MCF 10A (cell line): ENCODE results near the gene PLA2G5. TPM values are rescaled to one million over a fixed set of nuclear protein-coding genes. Genes with fewer than 3 reads are reported as not detected.

Source experiments
- BruUV-seq: library from RNA; stranded (reverse); fragments of 400-500 nt; replicated peaks from 2 replicates; lab custom pipeline; 2021; lab: Mats Ljungman, UMichigan
- CTCF ChIA-PET: fragments of 300-600 bp; sonication (Branson Sonifier 250); formaldehyde crosslinking; extraction: SDS; loops from one replicate; lab custom pipeline; 2021; ENCODE audit warnings: antibody characterized with exemption, inconsistent platforms; lab: Yijun Ruan, JAX
- POLR2A ChIA-PET: fragments of 300-600, 350-650 bp; sonication (Branson Sonifier 250); formaldehyde crosslinking; extraction: SDS; loops from one replicate; lab custom pipeline; 2020; ENCODE audit warnings: antibody characterized with exemption, inconsistent platforms; lab: Yijun Ruan, JAX
- DNase-seq: peaks from one replicate; pipeline ENCODE4 v3.0.0-alpha.2; 2018; ENCODE audit not compliant: unreplicated experiment
- H3K27ac Mint-ChIP-seq: one replicate; pipeline ENCODE4 v1.8.0; 2022; ENCODE audit warnings: mild to moderate bottlenecking, low read depth, mixed read lengths; ENCODE audit not compliant: unreplicated experiment
- H3K27me3 Mint-ChIP-seq: one replicate; pipeline ENCODE4 v1.8.0; 2022; ENCODE audit warnings: mixed read lengths; ENCODE audit not compliant: insufficient read depth, unreplicated experiment
- H3K36me3 Mint-ChIP-seq: one replicate; pipeline ENCODE4 v1.8.0; 2022; ENCODE audit warnings: mild to moderate bottlenecking, moderate library complexity, mixed read lengths; ENCODE audit not compliant: insufficient read depth, unreplicated experiment
- H3K4me1 Mint-ChIP-seq: one replicate; pipeline ENCODE4 v1.8.0; 2022; ENCODE audit warnings: mixed read lengths; ENCODE audit not compliant: insufficient read depth, unreplicated experiment
- H3K4me3 Mint-ChIP-seq: one replicate; pipeline ENCODE4 v1.8.0; 2022; ENCODE audit warnings: mild to moderate bottlenecking, moderate library complexity, mixed read lengths; ENCODE audit not compliant: unreplicated experiment
- H3K9me3 Mint-ChIP-seq: one replicate; pipeline ENCODE4 v1.8.0; 2022; ENCODE audit warnings: mixed read lengths; ENCODE audit not compliant: unreplicated experiment
- intact Hi-C: fragments of 100-400 bp; cut with micrococcal nuclease; formaldehyde crosslinking; loops from 2 replicates; pipeline ENCODE4 v1.14.1; 2022
- total RNA-seq: library from RNA; stranded (reverse); gene quantifications from 2 replicates; pipeline ENCODE4 v1.2.3, GENCODE V29; 2022
- TF ChIP-seq, protein P1 (sequence below): fragments of 200-600 bp; IDR thresholded peaks from one replicate; pipeline ENCODE4 v1.8.0; 2022; ENCODE audit warnings: antibody characterized with exemption, mild to moderate bottlenecking; ENCODE audit not compliant: unreplicated experiment

The PLA2G5 gene
- total RNA-seq, 1 experiment from 2014 or later = not detected

DNA sequence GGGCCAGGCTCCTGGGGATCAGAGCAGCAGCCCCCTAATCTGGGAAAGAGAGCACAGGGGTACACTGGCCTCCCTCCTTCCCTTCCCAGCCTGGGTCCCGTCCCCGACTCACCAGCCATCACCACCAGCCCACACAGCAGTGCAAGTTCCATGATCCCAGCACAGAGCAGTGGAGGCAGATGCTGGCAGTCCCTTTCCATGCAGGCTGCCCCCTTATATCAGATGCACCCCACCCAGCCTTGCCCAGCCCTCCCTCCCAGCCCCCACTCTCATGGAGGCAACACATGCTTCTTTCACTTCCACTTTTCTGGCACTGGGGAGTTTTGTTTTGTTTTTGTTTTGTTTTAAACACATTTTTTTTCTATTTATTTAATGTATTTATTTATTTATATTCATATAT, 49.4 kb downstream of the PLA2G5 start, which contains the start of gene PLA2G2D:
PLA2G2D (minus strand) TSS at position 190 of the 400 bp plus-strand sequence; CDS start at position 152, 38 bp downstream.
- intact Hi-C loops = no loop called here
- no peak for DNase-seq
- POLR2A ChIA-PET = no interaction called here
- CTCF ChIA-PET = no interaction called here
- Mint-ChIP-seq H3K36me3 (no peaks in the 10 kb centered on the region), H3K4me1 (peaks cover under 1% of the 10 kb centered on the region), H3K27me3 (peaks cover 54% of the 10 kb centered on the region), H3K27ac (no peak within 1 kb of the TSS), H3K4me3 (no peak within 1 kb of the TSS), H3K9me3 (no peaks in the 10 kb centered on the region)
- TF ChIP-seq, protein P1, sequence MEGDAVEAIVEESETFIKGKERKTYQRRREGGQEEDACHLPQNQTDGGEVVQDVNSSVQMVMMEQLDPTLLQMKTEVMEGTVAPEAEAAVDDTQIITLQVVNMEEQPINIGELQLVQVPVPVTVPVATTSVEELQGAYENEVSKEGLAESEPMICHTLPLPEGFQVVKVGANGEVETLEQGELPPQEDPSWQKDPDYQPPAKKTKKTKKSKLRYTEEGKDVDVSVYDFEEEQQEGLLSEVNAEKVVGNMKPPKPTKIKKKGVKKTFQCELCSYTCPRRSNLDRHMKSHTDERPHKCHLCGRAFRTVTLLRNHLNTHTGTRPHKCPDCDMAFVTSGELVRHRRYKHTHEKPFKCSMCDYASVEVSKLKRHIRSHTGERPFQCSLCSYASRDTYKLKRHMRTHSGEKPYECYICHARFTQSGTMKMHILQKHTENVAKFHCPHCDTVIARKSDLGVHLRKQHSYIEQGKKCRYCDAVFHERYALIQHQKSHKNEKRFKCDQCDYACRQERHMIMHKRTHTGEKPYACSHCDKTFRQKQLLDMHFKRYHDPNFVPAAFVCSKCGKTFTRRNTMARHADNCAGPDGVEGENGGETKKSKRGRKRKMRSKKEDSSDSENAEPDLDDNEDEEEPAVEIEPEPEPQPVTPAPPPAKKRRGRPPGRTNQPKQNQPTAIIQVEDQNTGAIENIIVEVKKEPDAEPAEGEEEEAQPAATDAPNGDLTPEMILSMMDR = no peak
- BruUV-seq = no TSS peak

- TF ChIP-seq, protein P1 = no peak
- H3K4me1 Mint-ChIP-seq = peaks cover 10% of the 10 kb centered on the region
- ChIA-PET POLR2A (no interaction called here), CTCF (interaction anchor here (1.0 kb wide), 1 partner anchor 31 kb away, joined by 3 read pairs; no protein-coding TSS in a partner anchor)
- H3K27ac Mint-ChIP-seq = no peak overlapping the region
- H3K27me3 Mint-ChIP-seq = peaks cover 53% of the 10 kb centered on the region
- no peaks in the 10 kb centered on the region for H3K9me3 Mint-ChIP-seq
- no peak overlapping the region for H3K4me3 Mint-ChIP-seq
- DNase-seq = no peak
- BruUV-seq = no TSS peak
- intact Hi-C loops = no loop called here
- no peaks in the 10 kb centered on the region for H3K36me3 Mint-ChIP-seq
Observed at GRCh38 chr1:20120796-20121195, 50.8 kb downstream of the PLA2G5 start.

- intact Hi-C loops = no loop called here
- Mint-ChIP-seq H3K36me3 (no peaks in the 10 kb centered on the region), H3K27me3 (peaks cover 32% of the 10 kb centered on the region), H3K27ac (no peak overlapping the region), H3K9me3 (no peaks in the 10 kb centered on the region), H3K4me3 (no peak overlapping the region), H3K4me1 (peaks cover 10% of the 10 kb centered on the region)
- no peak for DNase-seq
- BruUV-seq = no TSS peak
- TF ChIP-seq, protein P1 = no peak
- POLR2A ChIA-PET = interaction anchor here (1.0 to 1.5 kb wide), 2 partner anchors 13 to 22 kb away, joined by 4 to 6 read pairs; no protein-coding TSS in a partner anchor
- CTCF ChIA-PET = interaction anchor here (0.6 to 0.7 kb wide), 2 partner anchors 88 to 230 kb away, joined by 3 to 4 read pairs; no protein-coding TSS in a partner anchor
Observed at GRCh38 chr1:20123722-20124455, 53.9 kb downstream of the PLA2G5 start.

DNA sequence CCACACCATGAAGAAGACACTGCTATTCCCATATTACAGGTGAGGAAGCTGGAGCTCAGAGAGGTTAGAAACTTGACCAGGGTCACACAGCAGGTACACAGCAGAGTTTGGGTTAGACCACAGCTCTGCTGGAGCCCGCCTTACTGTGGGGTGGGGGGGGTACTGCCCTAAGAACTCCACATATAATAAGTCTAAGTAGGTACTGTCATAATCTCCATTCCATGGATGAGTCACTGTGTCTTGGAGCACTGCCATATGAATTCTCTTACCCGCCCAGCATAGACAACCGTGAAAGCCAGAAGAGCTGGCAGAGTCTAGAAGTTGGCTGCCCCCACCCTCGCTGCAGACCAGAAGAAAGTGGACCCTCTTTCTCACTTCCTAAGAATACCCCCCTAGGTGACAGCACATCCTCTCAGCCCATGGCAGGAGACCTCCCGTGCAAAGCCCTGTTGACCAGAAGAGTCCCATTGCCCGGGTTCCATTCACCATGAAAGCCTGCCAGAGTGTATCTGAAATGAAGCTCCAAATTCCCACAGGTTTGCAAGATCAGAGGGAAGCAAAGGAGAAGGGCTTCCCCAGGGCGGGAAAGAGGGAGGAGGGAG, 54.6 kb downstream of the PLA2G5 start:
- Mint-ChIP-seq H3K36me3 (no peaks in the 10 kb centered on the region), H3K9me3 (no peaks in the 10 kb centered on the region), H3K4me1 (peaks cover 10% of the 10 kb centered on the region), H3K27me3 (peaks cover 31% of the 10 kb centered on the region), H3K4me3 (no peak overlapping the region), H3K27ac (no peak overlapping the region)
- intact Hi-C loops = no loop called here
- ChIA-PET POLR2A (interaction anchor here (1.0 to 1.5 kb wide), 2 partner anchors 14 to 21 kb away, joined by 4 to 6 read pairs; no protein-coding TSS in a partner anchor), CTCF (interaction anchor here (0.6 to 0.7 kb wide), 2 partner anchors 27 to 231 kb away, joined by 3 to 4 read pairs; no protein-coding TSS in a partner anchor)
- BruUV-seq = no TSS peak
- DNase-seq = peak; percentile 92
- TF ChIP-seq, protein P1 = no peak
